ENCODE results near the gene MSLN. TPM values are rescaled to one million over a fixed set of nuclear protein-coding genes. Genes with fewer than 3 reads are reported as not detected.

The MSLN gene
- total RNA-seq, 2 donors from 2014 or later: 0.74 to 7.3 TPM

- no peaks in the 10 kb centered on the region for H3K27me3 ChIP-seq (replicated peaks; ENCODE audit: insufficient read depth)
- no peaks in the 10 kb centered on the region for H3K9me3 ChIP-seq
- intact Hi-C loops (cut with DNase I): no loop called here
- H3K27ac ChIP-seq: peak overlapping the region; percentile 42 to 67
- DNase-seq (ENCODE audit: low spot score): no peak
- WGBS: 96% methylated on average over 29 of the region's 29 CpGs
- no peak overlapping the region for H3K4me3 ChIP-seq
- peaks cover 0 to 14% of the 10 kb centered on the region in 2 donors for H3K36me3 ChIP-seq
- no peaks in the 10 kb centered on the region for H3K4me1 ChIP-seq (replicated peaks)
- TF ChIP-seq CTCF (IDR thresholded peaks at IDR 0.05): no peak
- TF ChIP-seq POLR2A (IDR thresholded peaks at IDR 0.05): no peak
Observed at GRCh38 chr16:736936-737481, 23.5 kb upstream of the MSLN start.

- intact Hi-C loops (cut with DNase I): no loop called here
- no peaks in the 10 kb centered on the region for H3K27me3 ChIP-seq (replicated peaks; ENCODE audit: insufficient read depth)
- WGBS: 38% methylated on average over 35 of the region's 38 CpGs
- peak overlapping the region; percentile 93 to 94 for H3K4me3 ChIP-seq
- no peaks in the 10 kb centered on the region for H3K4me1 ChIP-seq (replicated peaks)
- peak overlapping the region; percentile 78 to 84 for H3K27ac ChIP-seq
- DNase-seq (ENCODE audit: low spot score): no peak
- no peaks in the 10 kb centered on the region for H3K36me3 ChIP-seq
- H3K9me3 ChIP-seq: no peaks in the 10 kb centered on the region
- no peak for TF ChIP-seq CTCF (IDR thresholded peaks at IDR 0.05)
- no peak for TF ChIP-seq POLR2AphosphoS5 (IDR thresholded peaks at IDR 0.05)
- no peak for TF ChIP-seq POLR2A (IDR thresholded peaks at IDR 0.05)
Observed at GRCh38 chr16:739560-740458, 20.7 kb upstream of the MSLN start.

GRCh38 chr16:740459-740763 is 20.1 kb upstream of the MSLN start:
- intact Hi-C loops (cut with DNase I): no loop called here
- DNase-seq (ENCODE audit: low spot score): no peak
- H3K27me3 ChIP-seq (replicated peaks; ENCODE audit: insufficient read depth): no peaks in the 10 kb centered on the region
- no peaks in the 10 kb centered on the region for H3K4me1 ChIP-seq (replicated peaks)
- H3K36me3 ChIP-seq: no peaks in the 10 kb centered on the region
- no peaks in the 10 kb centered on the region for H3K9me3 ChIP-seq
- H3K4me3 ChIP-seq: peak overlapping the region; percentile 93 to 94
- no peak for TF ChIP-seq POLR2A (IDR thresholded peaks at IDR 0.05)
- no peak for TF ChIP-seq CTCF (IDR thresholded peaks at IDR 0.05)
- TF ChIP-seq POLR2AphosphoS5 (IDR thresholded peaks at IDR 0.05): no peak
- WGBS: under 1% methylated on average over 21 of the region's 22 CpGs
- peak overlapping the region; percentile 78 to 84 for H3K27ac ChIP-seq

- peak; percentile 78 for DNase-seq (ENCODE audit: low spot score)
- H3K27ac ChIP-seq: peak within 1 kb of the TSS; percentile 78 to 84
Observed at GRCh38 chr16:740764-741505, 19.6 kb upstream of the MSLN start, which contains the start of gene CIAO3. Gene CIAO3 (minus strand): TSS chr16:740997. CDS start chr16:740985, 12 bp downstream.

More at GRCh38 chr16:740764-741505, 19.6 kb upstream of the MSLN start, which contains the start of gene CIAO3:
- peak; percentile 97 to 100 (median 99) for TF ChIP-seq CTCF (IDR thresholded peaks at IDR 0.05)
- peak; percentile 75 for TF ChIP-seq POLR2A (IDR thresholded peaks at IDR 0.05)
- TF ChIP-seq POLR2AphosphoS5 (IDR thresholded peaks at IDR 0.05): peak; percentile 98
- Histone ChIP-seq H3K36me3 (no peaks in the 10 kb centered on the region), H3K27me3 (replicated peaks; ENCODE audit: insufficient read depth) (no peaks in the 10 kb centered on the region), H3K4me1 (replicated peaks) (no peaks in the 10 kb centered on the region), H3K9me3 (no peaks in the 10 kb centered on the region), H3K4me3 (peak within 1 kb of the TSS; percentile 93 to 94)
- under 1% methylated on average over 36 of the region's 79 CpGs for WGBS
- intact Hi-C loops (cut with DNase I): no loop called here
